Activated B cell treated with CpG ODN at 0.5 μM for 24 hours (primary cell): ENCODE results near the gene FTH1. TPM values are rescaled to one million over a fixed set of nuclear protein-coding genes. Genes with fewer than 3 reads are reported as not detected.

Experiments used
- ATAC-seq: fragments of 200-7000 bp; cut with Tn5 transposase; one replicate; pipeline ENCODE4 v1.10.0; 2021; ENCODE audit warnings: low read depth, mild to moderate bottlenecking, moderate library complexity
- CTCF ChIA-PET: fragments of 350-600 bp; sonication (Branson Sonifier 250); formaldehyde crosslinking; loops from one replicate; lab custom pipeline; 2021; ENCODE audit warnings: antibody characterized with exemption; lab: Charles Lee
- POLR2A ChIA-PET: fragments of 350-600 bp; sonication (Branson Sonifier 250); formaldehyde crosslinking; loops from one replicate; lab custom pipeline; 2021; ENCODE audit warnings: antibody characterized with exemption; lab: Charles Lee
- DNase-seq: peaks from one replicate; pipeline ENCODE4 v3.0.0; 2022
- H3K27ac Mint-ChIP-seq: one replicate; pipeline ENCODE4 v1.8.0; 2020; ENCODE audit warnings: mixed read lengths
- H3K27me3 Mint-ChIP-seq: one replicate; pipeline ENCODE4 v1.8.0; 2021; ENCODE audit warnings: mixed read lengths
- H3K36me3 Mint-ChIP-seq: one replicate; pipeline ENCODE4 v1.8.0; 2021; ENCODE audit warnings: low read depth, mixed read lengths
- H3K4me1 Mint-ChIP-seq: one replicate; pipeline ENCODE4 v1.8.0; 2021; ENCODE audit warnings: mixed read lengths
- H3K4me3 Mint-ChIP-seq: one replicate; pipeline ENCODE4 v1.8.0; 2020; ENCODE audit warnings: mild to moderate bottlenecking, mixed read lengths
- H3K9me3 Mint-ChIP-seq: one replicate; pipeline ENCODE4 v1.8.0; 2020; ENCODE audit warnings: mixed read lengths
- CTCF ChIP-seq: fragments of 200-600 bp; IDR thresholded peaks from one replicate; pipeline ENCODE4 v1.8.0; 2022; ENCODE audit warnings: antibody characterized with exemption, mild to moderate bottlenecking
- intact Hi-C: fragments of 100-400 bp; cut with micrococcal nuclease; formaldehyde crosslinking; loops from one replicate; pipeline ENCODE4 v1.15.1; 2024
- total RNA-seq: library from RNA; stranded (reverse); gene quantifications from 2 replicates; pipeline ENCODE4 v1.2.3, GENCODE V29; 2022

The FTH1 gene
- total RNA-seq, 1 donor from 2014 or later = 865 TPM

GRCh38 chr11:61963282-61964057, 4.0 kb downstream of the FTH1 start:
- intact Hi-C loops = loop anchor here (1.0 kb wide), 3 partner anchors 8 to 71 kb away; no protein-coding TSS in a partner anchor
- ChIA-PET CTCF (interaction anchor here (0.8 to 3.2 kb wide), 6 partner anchors 9 to 118 kb away, joined by 3 to 23 read pairs (median 6); no protein-coding TSS in a partner anchor), POLR2A (interaction anchor here (0.7 to 2.3 kb wide), 13 partner anchors 9 to 606 kb away, joined by 3 to 24 read pairs (median 4); no protein-coding TSS in a partner anchor)
- H3K4me1 Mint-ChIP-seq = peaks cover 66% of the 10 kb centered on the region
- peak overlapping the region; percentile 96 for H3K27ac Mint-ChIP-seq
- DNase-seq = peak; percentile 36
- no peaks in the 10 kb centered on the region for H3K27me3 Mint-ChIP-seq
- peak overlapping the region; percentile 80 for H3K4me3 Mint-ChIP-seq
- no peak for TF ChIP-seq CTCF
- no peaks in the 10 kb centered on the region for H3K9me3 Mint-ChIP-seq
- peak; percentile 16 for ATAC-seq
- peaks cover 57% of the 10 kb centered on the region for H3K36me3 Mint-ChIP-seq

GRCh38 chr11:61963016-61963281, 4.5 kb downstream of the FTH1 start:
- no peak for TF ChIP-seq CTCF
- Mint-ChIP-seq H3K4me3 (peak overlapping the region; percentile 80), H3K27ac (peak overlapping the region; percentile 96), H3K27me3 (no peaks in the 10 kb centered on the region), H3K4me1 (peaks cover 63% of the 10 kb centered on the region), H3K9me3 (no peaks in the 10 kb centered on the region), H3K36me3 (peaks cover 57% of the 10 kb centered on the region)
- DNase-seq (no peak), ATAC-seq (no peak)
- ChIA-PET POLR2A (interaction anchor here (0.8 to 2.3 kb wide), 11 partner anchors 10 to 606 kb away, joined by 3 to 24 read pairs (median 7); no protein-coding TSS in a partner anchor), CTCF (interaction anchor here (1.0 to 3.2 kb wide), 5 partner anchors 10 to 119 kb away, joined by 3 to 23 read pairs (median 8); no protein-coding TSS in a partner anchor)
- intact Hi-C loops = loop anchor here (1.0 kb wide), 3 partner anchors 8 to 71 kb away; no protein-coding TSS in a partner anchor

- CTCF ChIA-PET = interaction anchor here (1.9 to 3.2 kb wide), 4 partner anchors 10 to 119 kb away, joined by 5 to 23 read pairs (median 10); no protein-coding TSS in a partner anchor
- Mint-ChIP-seq H3K36me3 (peaks cover 57% of the 10 kb centered on the region), H3K27ac (peak overlapping the region; percentile 96), H3K4me1 (peaks cover 63% of the 10 kb centered on the region), H3K27me3 (no peaks in the 10 kb centered on the region), H3K4me3 (peak overlapping the region; percentile 80), H3K9me3 (no peaks in the 10 kb centered on the region)
- ATAC-seq = no peak
- POLR2A ChIA-PET = interaction anchor here (1.4 to 2.3 kb wide), 6 partner anchors 10 to 147 kb away, joined by 7 to 24 read pairs (median 8); no protein-coding TSS in a partner anchor
- intact Hi-C loops = loop anchor here (1.0 kb wide), 3 partner anchors 7 to 70 kb away; no protein-coding TSS in a partner anchor
- no peak for DNase-seq
- TF ChIP-seq CTCF = no peak
Measured at GRCh38 chr11:61962213-61963015, 5.0 kb downstream of the FTH1 start.

GRCh38 chr11:61961570-61962212, 5.7 kb downstream of the FTH1 start:
- H3K36me3 Mint-ChIP-seq = peaks cover 57% of the 10 kb centered on the region
- intact Hi-C loops = no loop called here
- TF ChIP-seq CTCF = no peak
- POLR2A ChIA-PET = interaction anchor here (2.3 kb wide), 1 partner anchor 147 kb away, joined by 9 read pairs; no protein-coding TSS in a partner anchor
- no peaks in the 10 kb centered on the region for H3K9me3 Mint-ChIP-seq
- ATAC-seq (no peak), DNase-seq (no peak)
- no peaks in the 10 kb centered on the region for H3K27me3 Mint-ChIP-seq
- peak overlapping the region; percentile 70 for H3K27ac Mint-ChIP-seq
- no peak overlapping the region for H3K4me3 Mint-ChIP-seq
- CTCF ChIA-PET = interaction anchor here (1.7 to 3.2 kb wide), 5 partner anchors 11 to 120 kb away, joined by 5 to 23 read pairs (median 8); no protein-coding TSS in a partner anchor
- peaks cover 63% of the 10 kb centered on the region for H3K4me1 Mint-ChIP-seq
